HepG2 (cell line): ENCODE measurements around the gene UROS.

ENCODE experiments used
- CHD2 ChIP-seq: IDR thresholded peaks from 2 replicates; pipeline ENCODE4 v1.6.1; 2011; ENCODE audit warnings: low read depth, low read length, improper control_type of control experiment
- NFIB ChIP-seq: sonication (generic); formaldehyde crosslinking; IDR thresholded peaks from 2 replicates; pipeline ENCODE4 v1.9.0; 2021; ENCODE audit warnings: missing genetic modification reagents, mild to moderate bottlenecking, borderline replicate concordance
- POLR2A ChIP-seq, 2 experiments: IDR thresholded peaks; 2 replicates each; pipeline ENCODE4 v1.6.1; 2011; ENCODE audit warnings: low read depth in 2 of 2, low read length in 2 of 2, mild to moderate bottlenecking in 1 of 2, moderate library complexity in 1 of 2; ENCODE audit not compliant: insufficient read depth in 1 of 2
- SP1 ChIP-seq, 2 experiments: fragments of 450-650 bp in 1 of 2; sonication (generic) in 1 of 2; formaldehyde crosslinking in 1 of 2; IDR thresholded peaks; 2 replicates each; pipeline versions ENCODE4 v1.4.0 to v1.6.1; 2016 to 2020; ENCODE audit warnings: missing genetic modification reagents in 1 of 2
- TRIM24 ChIP-seq: sonication (generic); formaldehyde crosslinking; IDR thresholded peaks from 2 replicates; pipeline ENCODE4 v1.8.0; 2022; ENCODE audit warnings: mild to moderate bottlenecking, missing genetic modification reagents
- TF ChIP-seq, protein P1 (sequence below): sonication (generic); formaldehyde crosslinking; IDR thresholded peaks from 2 replicates; pipeline ENCODE4 v1.5.0; 2020; ENCODE audit warnings: mild to moderate bottlenecking, missing genetic modification reagents, moderate library complexity

DNA sequence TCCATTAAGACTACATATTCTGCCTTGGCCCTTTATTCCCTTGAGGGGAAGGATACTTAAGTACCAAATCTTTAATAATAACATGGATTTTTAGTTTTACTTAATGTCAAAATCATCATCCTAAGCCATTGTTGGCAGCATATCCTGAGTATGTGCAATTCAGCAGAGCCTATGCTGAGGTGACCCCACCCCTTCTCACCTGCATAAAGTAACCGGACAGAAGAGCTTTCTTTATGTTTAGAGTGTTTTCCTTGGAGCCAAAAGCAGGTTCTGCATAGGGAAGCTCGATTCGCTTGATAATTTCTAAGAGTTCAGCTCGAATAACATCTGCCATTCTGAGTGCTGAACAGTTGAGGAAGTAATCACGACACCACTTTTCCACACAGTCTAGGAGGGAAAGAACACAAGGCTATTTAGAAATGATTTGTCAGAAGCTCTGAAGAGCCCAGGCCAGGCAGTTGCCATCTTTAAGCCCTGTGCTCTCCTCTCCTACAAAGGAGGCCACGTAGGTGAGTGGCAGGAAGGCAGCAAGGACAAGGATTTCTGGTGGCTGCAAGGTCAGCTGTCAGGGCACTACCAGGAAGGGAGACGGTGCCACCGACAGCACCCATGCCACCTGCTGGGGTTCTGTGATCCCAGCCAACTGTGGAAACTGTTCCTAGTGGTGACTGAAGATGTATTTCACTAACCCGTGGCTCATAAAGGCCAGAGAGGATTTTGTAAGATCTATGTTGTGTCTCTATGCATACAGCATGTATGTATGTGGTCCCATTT, 15.9 kb upstream of the UROS start:
- TF ChIP-seq NFIB (CRISPR knock-in tag) (no peak), SP1 (IDR thresholded peaks at IDR 0.05) (no peak), SP1 (CRISPR knock-in tag; IDR thresholded peaks at IDR 0.05) (no peak), TRIM24 (CRISPR knock-in tag) (no peak), CHD2 (no peak), POLR2A (IDR thresholded peaks at IDR 0.05; ENCODE audit: insufficient read depth in 1 of 2, low read depth in 2 of 2, low read length in 2 of 2) (peak in 1 of 2 experiments; percentile 31; a peak in 2 of 4 replicates)
- TF ChIP-seq, protein P1, sequence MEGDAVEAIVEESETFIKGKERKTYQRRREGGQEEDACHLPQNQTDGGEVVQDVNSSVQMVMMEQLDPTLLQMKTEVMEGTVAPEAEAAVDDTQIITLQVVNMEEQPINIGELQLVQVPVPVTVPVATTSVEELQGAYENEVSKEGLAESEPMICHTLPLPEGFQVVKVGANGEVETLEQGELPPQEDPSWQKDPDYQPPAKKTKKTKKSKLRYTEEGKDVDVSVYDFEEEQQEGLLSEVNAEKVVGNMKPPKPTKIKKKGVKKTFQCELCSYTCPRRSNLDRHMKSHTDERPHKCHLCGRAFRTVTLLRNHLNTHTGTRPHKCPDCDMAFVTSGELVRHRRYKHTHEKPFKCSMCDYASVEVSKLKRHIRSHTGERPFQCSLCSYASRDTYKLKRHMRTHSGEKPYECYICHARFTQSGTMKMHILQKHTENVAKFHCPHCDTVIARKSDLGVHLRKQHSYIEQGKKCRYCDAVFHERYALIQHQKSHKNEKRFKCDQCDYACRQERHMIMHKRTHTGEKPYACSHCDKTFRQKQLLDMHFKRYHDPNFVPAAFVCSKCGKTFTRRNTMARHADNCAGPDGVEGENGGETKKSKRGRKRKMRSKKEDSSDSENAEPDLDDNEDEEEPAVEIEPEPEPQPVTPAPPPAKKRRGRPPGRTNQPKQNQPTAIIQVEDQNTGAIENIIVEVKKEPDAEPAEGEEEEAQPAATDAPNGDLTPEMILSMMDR = no peak
